ENCODE results near the gene JAK1.
A peak's percentile ranks its signal among the peaks of the same experiment; 100 is the strongest.

JAK1 gene

DNA sequence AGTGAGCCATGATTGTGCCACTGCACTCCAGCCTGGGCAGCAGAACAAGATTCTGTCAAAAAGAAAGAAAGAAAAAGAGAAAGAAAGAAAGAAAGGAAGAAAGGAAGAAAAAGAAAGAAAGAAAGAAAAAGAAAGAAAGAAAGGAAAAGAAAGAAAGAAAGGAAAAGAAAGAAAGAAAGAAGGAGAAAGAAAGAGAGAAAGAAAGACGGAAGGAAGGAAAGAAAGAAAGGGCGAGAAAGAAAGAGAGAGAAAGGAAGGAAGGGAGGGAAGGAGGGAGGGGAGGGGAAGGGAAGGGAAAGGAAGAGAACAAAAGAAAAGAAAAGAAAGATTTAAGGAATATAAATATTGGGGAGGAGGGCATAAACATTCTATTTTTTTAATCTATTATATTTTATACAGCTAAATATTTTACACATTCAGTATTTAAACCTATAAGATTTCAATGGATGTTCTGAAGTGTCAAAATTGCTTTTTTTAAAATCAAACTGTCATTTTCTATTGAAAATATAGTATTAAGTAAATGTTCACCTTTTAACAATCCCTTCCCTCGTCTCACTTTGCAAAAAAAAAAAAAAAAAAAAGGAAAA, 6.8 kb upstream of the JAK1 start:
- H3K4me2 ChIP-seq (ENCODE audit: low read length, poor library complexity, severe bottlenecking) = no peak overlapping the region
- H3K79me1 ChIP-seq (replicated peaks; ENCODE audit: low read length, poor library complexity, severe bottlenecking) = no peaks in the 10 kb centered on the region
- no peaks in the 10 kb centered on the region for H3K9me3 ChIP-seq (ENCODE audit: control insufficient read depth, low read length)
- no peak overlapping the region for H3K18ac ChIP-seq (ENCODE audit: low read depth in 1 of 2, low read length in 2 of 2)
- no peak overlapping the region for H3K27ac ChIP-seq (ENCODE audit: low read length, poor library complexity, severe bottlenecking)
- no peak overlapping the region for H3K14ac ChIP-seq (ENCODE audit: low read length in 2 of 2)
- DNase-seq = no peak
- WGBS = 97% methylated on average over 2 of the region's 3 CpGs
- no peak overlapping the region for H2AFZ ChIP-seq (ENCODE audit: low read depth, low read length)
- H2BK15ac ChIP-seq (ENCODE audit: low read depth, poor library complexity, severe bottlenecking) = no peak overlapping the region
- H2BK5ac ChIP-seq (ENCODE audit: low read depth, low read length, poor library complexity, severe bottlenecking) = no peak overlapping the region
- no peak overlapping the region for H2AK5ac ChIP-seq (ENCODE audit: low read length, severe bottlenecking)
- no peak overlapping the region for H3K9ac ChIP-seq (ENCODE audit: low read length)
- H2BK12ac ChIP-seq (ENCODE audit: low read length in 2 of 2) = no peak overlapping the region
- H3K23ac ChIP-seq (ENCODE audit: low read length in 2 of 2) = no peak overlapping the region
- no peaks in the 10 kb centered on the region for H3K27me3 ChIP-seq (ENCODE audit: control insufficient read depth in 1 of 2, insufficient read depth in 1 of 2, low read length in 2 of 2)
- no peak overlapping the region for H4K8ac ChIP-seq (ENCODE audit: low read length)
- H3K4me1 ChIP-seq (ENCODE audit: control insufficient read depth, insufficient read depth, low read depth, low read length) = peaks cover 4% of the 10 kb centered on the region
- no peak overlapping the region for H2BK120ac ChIP-seq (ENCODE audit: low read depth, low read length)
- H4K91ac ChIP-seq (ENCODE audit: low read length) = no peak overlapping the region
- H3K4me3 ChIP-seq (ENCODE audit: insufficient read depth in 1 of 2, low read depth in 1 of 2, low read length in 2 of 2) = no peak overlapping the region
- no peak overlapping the region for H3K4ac ChIP-seq (ENCODE audit: low read depth in 1 of 2, low read length in 2 of 2)
- H3K36me3 ChIP-seq (ENCODE audit: control insufficient read depth in 1 of 2, insufficient read depth in 2 of 2, low read depth in 1 of 2, low read length in 2 of 2) = peaks cover 0 to 21% of the 10 kb centered on the region in 2 experiments

DNA sequence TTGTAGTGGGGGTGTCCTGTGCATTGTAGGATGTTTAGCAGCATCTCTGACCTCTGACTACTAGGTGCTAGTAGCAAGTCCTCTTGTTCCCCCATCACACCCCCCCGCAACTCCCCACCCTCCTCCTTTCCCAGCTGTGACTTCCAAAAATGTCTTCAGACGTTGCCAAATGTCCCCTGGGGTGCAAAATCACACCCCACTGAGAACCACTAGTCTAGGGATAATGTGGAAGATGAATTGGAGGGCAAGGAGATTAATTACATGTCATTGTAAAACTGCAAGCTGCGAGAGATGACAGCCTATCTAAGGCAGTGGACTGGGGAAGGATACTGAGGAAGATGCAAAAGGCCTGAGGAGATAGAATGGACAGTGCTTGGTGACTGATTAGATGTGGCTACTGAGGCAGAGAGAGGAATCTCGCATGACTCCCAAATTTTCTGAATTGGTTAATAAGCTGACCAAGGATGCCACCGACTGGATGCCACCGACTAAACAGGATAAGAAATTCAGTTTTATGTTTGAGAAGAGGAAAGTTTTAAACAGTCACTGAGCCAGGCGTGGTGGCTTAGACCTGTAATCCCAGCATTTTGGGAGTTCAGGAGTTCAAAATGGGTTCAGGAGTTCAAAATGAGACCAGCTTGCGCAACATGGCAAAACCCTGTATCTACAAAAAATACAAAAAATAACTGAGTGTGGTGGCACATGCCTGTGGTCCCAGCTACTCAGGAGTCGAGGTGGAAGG, 3.1 kb upstream of the JAK1 start:
- Histone ChIP-seq H2BK120ac (ENCODE audit: low read depth, low read length) (no peak overlapping the region), H3K27me3 (ENCODE audit: control insufficient read depth in 1 of 2, insufficient read depth in 1 of 2, low read length in 2 of 2) (no peaks in the 10 kb centered on the region), H3K4ac (ENCODE audit: low read depth in 1 of 2, low read length in 2 of 2) (no peak overlapping the region), H3K79me1 (replicated peaks; ENCODE audit: low read length, poor library complexity, severe bottlenecking) (no peaks in the 10 kb centered on the region), H4K8ac (ENCODE audit: low read length) (no peak overlapping the region), H2BK12ac (ENCODE audit: low read length in 2 of 2) (no peak overlapping the region), H3K4me2 (ENCODE audit: low read length, poor library complexity, severe bottlenecking) (no peak overlapping the region), H3K14ac (ENCODE audit: low read length in 2 of 2) (no peak overlapping the region), H2BK15ac (ENCODE audit: low read depth, poor library complexity, severe bottlenecking) (no peak overlapping the region), H4K91ac (ENCODE audit: low read length) (no peak overlapping the region), H3K9ac (ENCODE audit: low read length) (no peak overlapping the region), H3K4me1 (ENCODE audit: control insufficient read depth, insufficient read depth, low read depth, low read length) (peaks cover 2% of the 10 kb centered on the region), H3K27ac (ENCODE audit: low read length, poor library complexity, severe bottlenecking) (no peak overlapping the region), H2BK5ac (ENCODE audit: low read depth, low read length, poor library complexity, severe bottlenecking) (no peak overlapping the region), H3K23ac (ENCODE audit: low read length in 2 of 2) (no peak overlapping the region), H2AK5ac (ENCODE audit: low read length, severe bottlenecking) (no peak overlapping the region), H3K9me3 (ENCODE audit: control insufficient read depth, low read length) (no peaks in the 10 kb centered on the region), H3K36me3 (ENCODE audit: control insufficient read depth in 1 of 2, insufficient read depth in 2 of 2, low read depth in 1 of 2, low read length in 2 of 2) (no peaks in the 10 kb centered on the region), H2AFZ (ENCODE audit: low read depth, low read length) (no peak overlapping the region), H3K4me3 (ENCODE audit: insufficient read depth in 1 of 2, low read depth in 1 of 2, low read length in 2 of 2) (no peak overlapping the region), H3K18ac (ENCODE audit: low read depth in 1 of 2, low read length in 2 of 2) (no peak overlapping the region)
- WGBS = 91% methylated on average over 6 of the region's 9 CpGs
- DNase-seq = no peak

DNA sequence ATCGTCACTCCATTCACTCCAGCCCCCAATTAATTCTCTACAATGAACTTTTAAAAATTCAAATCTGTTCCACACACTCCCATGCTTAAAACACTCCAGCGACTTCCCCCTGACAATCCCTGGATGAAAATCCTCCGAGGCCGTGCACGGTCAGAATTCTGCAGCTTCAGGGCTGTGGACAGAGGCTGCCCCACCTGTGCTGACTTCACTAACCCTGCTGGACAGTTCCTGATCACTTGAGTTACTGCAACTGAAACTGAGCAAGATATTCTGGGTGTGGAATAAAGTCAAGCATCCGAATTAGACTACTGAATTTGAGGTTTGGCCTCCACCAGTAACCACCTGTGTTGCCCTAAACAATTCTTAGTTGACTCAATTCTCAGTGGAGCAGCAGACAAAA, 1.0 kb upstream of the JAK1 start:
- no peak overlapping the region for H3K14ac ChIP-seq (ENCODE audit: low read length in 2 of 2)
- H3K4ac ChIP-seq (ENCODE audit: low read depth in 1 of 2, low read length in 2 of 2) = no peak overlapping the region
- 77% methylated on average over 6 of the region's 6 CpGs for WGBS
- no peak overlapping the region for H4K91ac ChIP-seq (ENCODE audit: low read length)
- no peaks in the 10 kb centered on the region for H3K36me3 ChIP-seq (ENCODE audit: control insufficient read depth in 1 of 2, insufficient read depth in 2 of 2, low read depth in 1 of 2, low read length in 2 of 2)
- H2BK12ac ChIP-seq (ENCODE audit: low read length in 2 of 2) = peak overlapping the region in 1 of 2 experiments; percentile 33
- no peak overlapping the region for H3K27ac ChIP-seq (ENCODE audit: low read length, poor library complexity, severe bottlenecking)
- H3K4me1 ChIP-seq (ENCODE audit: control insufficient read depth, insufficient read depth, low read depth, low read length) = peaks cover 3% of the 10 kb centered on the region
- no peak for DNase-seq
- no peak overlapping the region for H4K8ac ChIP-seq (ENCODE audit: low read length)
- no peak overlapping the region for H2AK5ac ChIP-seq (ENCODE audit: low read length, severe bottlenecking)
- no peak overlapping the region for H2BK15ac ChIP-seq (ENCODE audit: low read depth, poor library complexity, severe bottlenecking)
- H3K4me2 ChIP-seq (ENCODE audit: low read length, poor library complexity, severe bottlenecking) = no peak overlapping the region
- H2BK120ac ChIP-seq (ENCODE audit: low read depth, low read length) = no peak overlapping the region
- H2BK5ac ChIP-seq (ENCODE audit: low read depth, low read length, poor library complexity, severe bottlenecking) = no peak overlapping the region
- H3K9ac ChIP-seq (ENCODE audit: low read length) = peak overlapping the region; percentile 90
- H3K27me3 ChIP-seq (ENCODE audit: control insufficient read depth in 1 of 2, insufficient read depth in 1 of 2, low read length in 2 of 2) = no peaks in the 10 kb centered on the region
- no peak overlapping the region for H3K23ac ChIP-seq (ENCODE audit: low read length in 2 of 2)
- H3K79me1 ChIP-seq (replicated peaks; ENCODE audit: low read length, poor library complexity, severe bottlenecking) = peaks cover 2% of the 10 kb centered on the region
- no peaks in the 10 kb centered on the region for H3K9me3 ChIP-seq (ENCODE audit: control insufficient read depth, low read length)
- peak overlapping the region in 1 of 2 experiments; percentile 89 for H3K4me3 ChIP-seq (ENCODE audit: insufficient read depth in 1 of 2, low read depth in 1 of 2, low read length in 2 of 2)
- no peak overlapping the region for H3K18ac ChIP-seq (ENCODE audit: low read depth in 1 of 2, low read length in 2 of 2)
- no peak overlapping the region for H2AFZ ChIP-seq (ENCODE audit: low read depth, low read length)

DNA sequence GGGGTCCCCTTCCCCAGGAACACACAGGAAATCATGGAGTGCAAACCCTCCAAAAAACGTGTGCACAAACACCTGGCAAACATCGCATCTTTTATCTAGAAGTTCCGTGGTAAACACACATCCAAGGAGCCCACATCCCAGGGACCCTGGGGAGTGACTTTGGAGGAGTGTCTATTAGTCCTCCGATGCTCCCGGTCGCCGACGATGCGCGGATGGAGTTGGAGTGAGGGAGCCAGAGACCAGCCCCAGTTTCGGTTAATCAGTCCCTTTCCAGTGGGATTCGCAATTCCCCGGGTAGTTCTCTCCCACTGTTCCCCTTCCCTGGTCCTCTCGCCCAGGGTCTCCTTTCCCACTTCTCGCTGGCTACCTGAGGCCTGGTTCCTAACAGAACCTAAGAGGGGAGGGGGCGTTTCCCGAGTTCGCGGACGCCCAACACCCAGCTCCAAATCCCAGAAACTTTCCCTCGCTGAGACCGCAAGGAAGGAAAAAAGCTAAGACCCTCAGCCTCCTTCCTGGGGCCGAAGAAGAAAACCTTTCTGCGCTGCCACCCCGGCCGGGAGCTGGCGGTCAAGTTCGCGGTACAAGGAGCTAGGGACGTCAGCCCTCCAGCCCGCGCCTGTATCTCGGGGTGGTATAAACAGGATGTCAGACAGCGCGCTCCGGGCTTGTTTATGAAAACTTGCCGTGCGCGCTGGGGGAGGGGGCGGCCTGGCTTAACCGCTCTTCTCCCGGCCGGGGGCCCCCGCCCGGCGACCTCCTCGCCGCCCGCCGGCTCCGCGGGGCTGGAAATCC, 787 bp downstream of the JAK1 start:
- Histone ChIP-seq H3K27ac (ENCODE audit: low read length, poor library complexity, severe bottlenecking) (peak overlapping the region; percentile 46), H2AK5ac (ENCODE audit: low read length, severe bottlenecking) (no peak overlapping the region), H2BK120ac (ENCODE audit: low read depth, low read length) (peak overlapping the region; percentile 71), H2BK5ac (ENCODE audit: low read depth, low read length, poor library complexity, severe bottlenecking) (peak overlapping the region; percentile 88), H3K36me3 (ENCODE audit: control insufficient read depth in 1 of 2, insufficient read depth in 2 of 2, low read depth in 1 of 2, low read length in 2 of 2) (no peaks in the 10 kb centered on the region), H3K18ac (ENCODE audit: low read depth in 1 of 2, low read length in 2 of 2) (peak overlapping the region; percentile 87 to 88), H4K91ac (ENCODE audit: low read length) (peak overlapping the region; percentile 98), H3K27me3 (ENCODE audit: control insufficient read depth in 1 of 2, insufficient read depth in 1 of 2, low read length in 2 of 2) (no peaks in the 10 kb centered on the region), H3K4me1 (ENCODE audit: control insufficient read depth, insufficient read depth, low read depth, low read length) (peaks cover 3% of the 10 kb centered on the region), H3K79me1 (replicated peaks; ENCODE audit: low read length, poor library complexity, severe bottlenecking) (peaks cover 8% of the 10 kb centered on the region), H2AFZ (ENCODE audit: low read depth, low read length) (peak overlapping the region; percentile 36), H3K4ac (ENCODE audit: low read depth in 1 of 2, low read length in 2 of 2) (peak overlapping the region; percentile 61 to 79), H4K8ac (ENCODE audit: low read length) (no peak overlapping the region), H3K9ac (ENCODE audit: low read length) (peak overlapping the region; percentile 99), H3K4me2 (ENCODE audit: low read length, poor library complexity, severe bottlenecking) (peak overlapping the region; percentile 91), H2BK12ac (ENCODE audit: low read length in 2 of 2) (peak overlapping the region in 1 of 2 experiments; percentile 83), H3K23ac (ENCODE audit: low read length in 2 of 2) (no peak overlapping the region), H2BK15ac (ENCODE audit: low read depth, poor library complexity, severe bottlenecking) (peak overlapping the region; percentile 60), H3K14ac (ENCODE audit: low read length in 2 of 2) (peak overlapping the region in 1 of 2 experiments; percentile 81), H3K9me3 (ENCODE audit: control insufficient read depth, low read length) (no peaks in the 10 kb centered on the region), H3K4me3 (ENCODE audit: insufficient read depth in 1 of 2, low read depth in 1 of 2, low read length in 2 of 2) (peak overlapping the region; percentile 91 to 96)
- WGBS = 0% methylated on average over 35 of the region's 52 CpGs
- DNase-seq = peak; percentile 88

Data from mesenchymal stem cell (in vitro differentiated cells and primary cell).